GM12878 (cell line): ENCODE measurements around the gene EXOC3L4. TPM values are rescaled to one million over a fixed set of nuclear protein-coding genes. Genes with fewer than 3 reads are reported as not detected.

Source experiments
- ATAC-seq: fragments of 200-7000 bp; cut with Tn5 transposase; 3 replicates; pipeline ENCODE4 v1.9.1; 2020; ENCODE audit warnings: mild to moderate bottlenecking, moderate library complexity
- BruUV-seq: library from RNA; stranded (reverse); fragments of 400-500 nt; replicated peaks from 2 replicates; lab custom pipeline; 2021; lab: Mats Ljungman, UMichigan
- CTCF ChIA-PET: fragments of 300-600 bp; sonication (Branson Sonifier 250); formaldehyde crosslinking; extraction: SDS; loops from one replicate; lab custom pipeline; 2021; ENCODE audit warnings: inconsistent platforms; lab: Yijun Ruan, JAX
- POLR2A ChIA-PET: fragments of 350-600 bp; formaldehyde crosslinking; extraction: SDS; loops from one replicate; lab custom pipeline; 2021; ENCODE audit warnings: inconsistent platforms; lab: Charles Lee
- RAD21 ChIA-PET: fragments of 300-600 bp; sonication (Branson Sonifier 250); formaldehyde crosslinking; loops from one replicate; lab custom pipeline; 2023; ENCODE audit warnings: antibody characterized with exemption; ENCODE audit not compliant: unreplicated experiment; lab: Charles Lee
- SMC1A ChIA-PET: fragments of 300-600 bp; sonication (Branson Sonifier 250); formaldehyde crosslinking; loops from one replicate; lab custom pipeline; 2023; ENCODE audit not compliant: unreplicated experiment, uncharacterized antibody; lab: Charles Lee
- DNase-seq: peaks from one replicate; pipeline ENCODE4 v3.0.0-alpha.2; 2011; ENCODE audit warnings: low read depth, low spot score
- FAIRE-seq: peaks from 3 replicates; lab custom pipeline; 2011; peaks lifted over from hg19 to GRCh38; lab: Jason Lieb, UNC
- H2AFZ ChIP-seq: 2 replicates; pipeline ENCODE4 v1.6.0; 2011; ENCODE audit warnings: low read depth, low read length, control low read depth; ENCODE audit not compliant: control insufficient read depth
- H3K27ac ChIP-seq: 2 replicates; pipeline ENCODE4 v1.5.1; 2011; ENCODE audit warnings: control low read depth; ENCODE audit not compliant: control insufficient read depth, insufficient read depth
- H3K27me3 ChIP-seq, 2 experiments: replicated peaks in 1 of 2; 2 replicates each; pipeline versions ENCODE4 v1.6.0 to v1.6.1; 2011; ENCODE audit warnings: low read length in 1 of 2; ENCODE audit not compliant: control insufficient read depth in 2 of 2, insufficient read depth in 2 of 2
- H3K36me3 ChIP-seq, 2 experiments: 2 replicates each; pipeline ENCODE4 v1.5.1; 2011; ENCODE audit warnings: low read length in 1 of 2; ENCODE audit not compliant: control insufficient read depth in 2 of 2, insufficient read depth in 2 of 2
- H3K4me1 ChIP-seq: 2 replicates; pipeline ENCODE4 v1.6.1; 2011; ENCODE audit warnings: mild to moderate bottlenecking, low read length, moderate library complexity, mixed read lengths; ENCODE audit not compliant: control insufficient read depth, insufficient read depth
- H3K4me2 ChIP-seq: 2 replicates; pipeline ENCODE4 v1.6.0; 2011; ENCODE audit warnings: control low read depth; ENCODE audit not compliant: control insufficient read depth, insufficient read depth
- H3K4me3 ChIP-seq: fragments of 200-600 bp; sonication (generic); 2 replicates; pipeline ENCODE4 v1.5.1; 2016
- H3K79me2 ChIP-seq: 2 replicates; pipeline ENCODE4 v1.6.0; 2011; ENCODE audit warnings: low read length; ENCODE audit not compliant: control insufficient read depth, insufficient read depth
- H3K9ac ChIP-seq: 2 replicates; pipeline ENCODE4 v1.8.0; 2011; ENCODE audit warnings: low read length, control low read depth, mixed read lengths; ENCODE audit not compliant: control insufficient read depth, insufficient read depth
- H3K9me3 ChIP-seq: replicated peaks from 3 replicates; pipeline ENCODE4 v1.5.1; 2011; ENCODE audit warnings: mild to moderate bottlenecking, low read length; ENCODE audit not compliant: control insufficient read depth, insufficient read depth
- H4K20me1 ChIP-seq: 2 replicates; pipeline ENCODE4 v1.6.0; 2011; ENCODE audit not compliant: control insufficient read depth, insufficient read depth
- KDM1A ChIP-seq: fragments of 200-600 bp; sonication (generic); IDR thresholded peaks from 2 replicates; pipeline ENCODE4 v1.6.1; 2016; ENCODE audit warnings: borderline replicate concordance
- MLLT1 ChIP-seq: fragments of 450-650 bp; IDR thresholded peaks from 2 replicates; pipeline ENCODE4 v1.6.1; 2016; ENCODE audit warnings: mild to moderate bottlenecking
- WGBS: methylation state at CpG from one replicate; pipeline ENCODE4 v1.1.6; 2016; ENCODE audit warnings: low lambda C conversion rate; ENCODE audit not compliant: insufficient replicate concordance, insufficient coverage; ENCODE audit errors: missing lambda C conversion rate; 5-methylcytosine and 5-hydroxymethylcytosine counted together
- in situ Hi-C: fragments of 300-500 bp; cut with MboI; formaldehyde crosslinking; loops from 9 replicates; pipeline ENCODE4 v1.14.3; 2018; ENCODE audit warnings: mixed read lengths
- intact Hi-C: fragments of 100-400 bp; cut with micrococcal nuclease; formaldehyde crosslinking; loops from one replicate; pipeline ENCODE4 v1.14.2; 2022; ENCODE audit not compliant: unreplicated experiment
- polyA plus RNA-seq, 11 experiments: library from polyadenylated mRNA; depleted of rRNA in 4 of 11; unstranded in 6 of 11; stranded (reverse) in 5 of 11; fragments of >200 nt; fragmentation: Nextera tagmentation in 4 of 11; fragmentation: Illumina TruSeq in 1 of 11; extraction: Ambion mirVana in 4 of 11; extraction: Trizol in 1 of 11; gene quantifications; 1 replicate in 1 of 11; 2 replicates in 10 of 11; pipeline versions ENCODE4 v1.2.1 to v1.2.3, GENCODE V29; 2011 to 2016; ENCODE audit warnings: inconsistent platforms in 2 of 11, missing spikeins in 2 of 11, low read depth in 1 of 11
- total RNA-seq, 4 experiments: library from RNA; depleted of rRNA in 3 of 4; stranded (reverse); fragments of >200 nt in 3 of 4; fragmentation: Illumina TruSeq in 1 of 4; extraction: Trizol in 1 of 4; gene quantifications; 2 replicates each; pipeline versions ENCODE4 v1.2.1 to v1.2.3, GENCODE V29; 2013 to 2021

EXOC3L4 gene
- total and polyA plus RNA-seq, 10 of the 15 experiments (the other 5 are each of a cell fraction or from before 2014, with no cell fraction given) = not detected

GRCh38 chr14:103055695-103056094 is 38.8 kb upstream of the EXOC3L4 start:
- H3K79me2 ChIP-seq = peaks cover 49% of the 10 kb centered on the region
- FAIRE-seq (no peak), ATAC-seq (no peak), DNase-seq (no peak)
- ChIA-PET POLR2A (interaction anchor here (0.6 to 0.7 kb wide), 2 partner anchors 23 to 1147 kb away, joined by 3 to 5 read pairs; no protein-coding TSS in a partner anchor), CTCF (interaction anchor here (0.8 kb wide), 1 partner anchor 12 kb away, joined by 3 read pairs; no protein-coding TSS in a partner anchor), SMC1A (interaction anchor here (1.0 to 1.3 kb wide), 2 partner anchors 8 to 43 kb away, joined by 3 read pairs; no protein-coding TSS in a partner anchor), RAD21 (interaction anchor here (1.3 kb wide), 1 partner anchor 18 kb away, joined by 6 read pairs; no protein-coding TSS in a partner anchor)
- peak overlapping the region; percentile 60 for H3K27ac ChIP-seq
- no peaks in the 10 kb centered on the region for H3K36me3 ChIP-seq
- peak overlapping the region; percentile 2; the same call in 1 of the 2 replicates for H3K9ac ChIP-seq
- peak overlapping the region; percentile 86 for H3K4me3 ChIP-seq
- peak overlapping the region; percentile 82; the same call in 1 of the 2 replicates for H3K4me2 ChIP-seq
- no peaks in the 10 kb centered on the region for H4K20me1 ChIP-seq
- peaks cover 7% of the 10 kb centered on the region for H3K4me1 ChIP-seq
- H3K9me3 ChIP-seq = no peaks in the 10 kb centered on the region
- 81% methylated on average over 8 of the region's 8 CpGs for WGBS
- TSS peak; percentile 78 for BruUV-seq
- no peak overlapping the region for H2AFZ ChIP-seq
- in situ Hi-C loops = no loop called here
- intact Hi-C loops = loop anchor here (1.0 to 10.0 kb wide), 2 partner anchors 27 to 361 kb away; no protein-coding TSS in a partner anchor
- 0 out of 2 replicates have a peak, but pooled peaks have one; percentile 47 for TF ChIP-seq MLLT1
- no peak for TF ChIP-seq KDM1A
- TF ChIP-seq, all 136 proteins: peak for 1
- H3K27me3 ChIP-seq = no peaks in the 10 kb centered on the region
